M059J (cell line): ENCODE results near the gene POLQ. TPM values are rescaled to one million over a fixed set of nuclear protein-coding genes. Genes with fewer than 3 reads are reported as not detected.
"Not testable (repeated sequence)": the region's sequence is repeated elsewhere in the genome, so short reads cannot be mapped to it uniquely, and the experiment has no call there.

ENCODE experiments used
- DNase-seq: peaks from one replicate; pipeline ENCODE4 v3.0.0-alpha.2; 2012; ENCODE audit warnings: low read depth
- total RNA-seq: library from RNA; depleted of rRNA; stranded (reverse); fragments of >200 nt; shearing (Covaris generic); gene quantifications from 2 replicates; pipeline ENCODE4 v1.2.3, GENCODE V29; 2014; rRNA removed

Gene POLQ
- 11.7 and 16.9 TPM in 2 replicates for total RNA-seq

DNA sequence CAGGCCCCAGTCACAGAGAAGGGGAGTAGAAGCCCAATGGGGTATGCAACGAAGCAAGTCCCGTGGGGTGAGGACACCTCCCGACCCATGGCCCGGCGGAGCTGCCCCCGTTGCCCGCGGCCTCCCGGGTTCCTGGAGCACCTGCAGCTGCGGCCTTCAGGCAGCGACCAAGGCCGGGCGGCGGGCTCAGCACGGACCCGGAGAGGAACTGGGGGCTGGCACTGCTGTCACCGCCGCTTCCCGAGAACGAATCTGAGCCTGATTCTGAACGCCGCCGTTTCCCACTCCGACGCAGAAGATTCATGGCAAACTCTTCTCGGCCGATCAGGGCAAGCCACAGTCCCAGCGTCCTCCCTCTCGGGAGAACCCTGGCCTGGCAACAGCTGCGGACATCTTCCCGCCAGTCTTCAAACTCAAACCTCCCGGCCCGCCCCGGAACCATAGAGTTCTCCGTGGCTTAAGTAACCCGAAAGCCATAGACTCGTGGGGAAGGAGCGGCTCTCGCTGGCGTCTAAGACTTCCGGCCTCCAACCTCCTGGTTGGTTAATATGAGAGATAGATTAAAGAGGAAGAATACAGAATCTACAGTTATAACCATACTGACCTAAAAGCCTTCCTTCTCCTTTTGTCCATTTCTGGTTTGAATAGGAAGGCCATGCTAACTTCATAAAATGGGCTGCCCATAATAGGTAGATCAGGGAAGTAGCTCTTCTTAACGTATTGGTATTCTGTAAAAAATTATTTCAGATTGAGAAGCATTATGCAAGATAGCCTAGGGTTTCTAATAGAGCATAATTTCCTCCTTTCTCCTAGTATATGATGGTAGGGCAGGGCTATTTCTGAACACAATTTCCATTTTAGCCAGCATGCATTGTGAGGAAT lies at the start of gene POLQ:
POLQ (minus strand) TSS at position 415 of the 882 bp plus-strand sequence; CDS start at position 304, 111 bp downstream.
- peak; percentile 97 for DNase-seq

DNA sequence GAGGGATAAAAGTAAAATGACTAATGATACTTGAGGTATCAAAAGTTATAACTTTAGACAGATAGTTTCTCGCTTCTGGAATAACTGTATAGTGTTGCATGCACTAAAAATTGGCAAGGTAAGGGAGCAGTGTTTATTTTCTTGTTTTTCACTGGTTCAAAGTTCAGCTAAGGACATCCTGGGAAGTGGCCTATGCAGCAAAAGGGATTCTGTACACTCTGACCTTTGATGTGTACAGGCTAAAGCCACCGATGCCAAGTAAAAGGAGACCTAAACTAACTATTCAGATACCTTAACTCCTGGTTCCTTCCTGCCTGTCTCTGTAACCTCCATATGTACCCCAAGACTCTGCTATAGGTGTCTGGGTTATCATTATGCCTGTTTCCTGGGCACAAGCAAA lies 49.1 kb upstream of the POLQ start:
- no peak for DNase-seq

DNA sequence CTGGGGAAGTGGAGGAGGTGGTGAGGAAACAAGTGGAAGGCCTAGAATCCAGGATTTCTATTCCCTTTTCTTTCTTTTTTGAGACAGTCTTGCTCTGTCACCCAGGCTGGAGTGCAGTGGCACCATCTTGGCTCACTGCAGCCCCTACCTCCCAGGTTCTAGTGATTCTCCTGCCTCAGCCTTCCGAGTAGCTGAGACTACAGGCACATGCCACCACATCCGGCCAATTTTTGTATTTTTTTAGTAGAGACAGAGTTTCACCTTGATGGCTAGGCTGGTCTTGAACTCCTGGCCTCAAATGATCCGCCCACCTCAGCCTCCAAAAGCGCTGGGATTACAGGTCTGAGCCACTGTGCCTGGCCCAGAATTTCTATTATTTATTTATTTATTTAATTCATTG lies 48.0 kb upstream of the POLQ start:
- not testable (repeated sequence) for DNase-seq

DNA sequence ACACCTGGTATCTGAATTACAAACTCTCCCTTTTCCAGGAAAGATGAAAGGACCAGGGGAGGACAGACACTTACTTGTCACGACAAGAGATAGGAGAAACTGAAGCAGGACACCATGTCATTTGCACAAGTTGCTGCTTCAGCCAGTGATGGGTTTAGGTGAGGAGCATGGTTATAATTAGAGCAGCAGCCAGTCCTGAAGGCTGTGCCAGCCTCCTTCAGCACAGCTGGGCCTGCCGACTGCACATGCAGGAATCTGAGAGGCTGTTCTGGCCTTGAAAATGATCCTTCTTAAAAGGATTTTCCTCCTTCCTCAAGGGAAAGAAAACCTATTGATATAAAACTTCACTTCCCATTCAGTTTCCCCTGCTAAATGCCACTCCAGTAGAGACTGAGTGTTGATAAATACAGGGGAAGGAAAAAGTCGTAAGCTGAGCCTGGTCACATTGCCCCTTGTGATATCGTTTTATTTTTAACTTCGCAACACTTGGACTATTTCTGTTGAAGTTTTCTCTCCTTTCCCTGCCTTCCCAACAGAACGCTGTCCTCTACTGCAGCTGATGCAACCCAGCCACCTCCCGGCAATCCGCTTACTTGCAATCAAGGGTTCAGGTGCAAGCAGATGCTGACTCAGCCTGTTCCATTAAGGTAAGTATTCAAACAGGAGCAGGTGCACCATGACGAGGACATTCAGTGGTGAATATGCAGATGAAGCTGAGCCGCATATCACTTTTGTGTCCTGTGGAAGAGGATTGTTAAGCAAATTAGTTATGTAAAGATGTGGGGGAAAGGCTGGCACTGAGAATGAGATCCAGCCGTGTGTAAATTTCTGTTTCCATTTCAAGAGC lies 47.3 kb upstream of the POLQ start, which contains the start of gene FBXO40:
FBXO40 (plus strand) TSS at position 524 of the 847 bp plus-strand sequence. CDS start 27,197 bp downstream, outside the sequence.
- DNase-seq = no peak

DNA sequence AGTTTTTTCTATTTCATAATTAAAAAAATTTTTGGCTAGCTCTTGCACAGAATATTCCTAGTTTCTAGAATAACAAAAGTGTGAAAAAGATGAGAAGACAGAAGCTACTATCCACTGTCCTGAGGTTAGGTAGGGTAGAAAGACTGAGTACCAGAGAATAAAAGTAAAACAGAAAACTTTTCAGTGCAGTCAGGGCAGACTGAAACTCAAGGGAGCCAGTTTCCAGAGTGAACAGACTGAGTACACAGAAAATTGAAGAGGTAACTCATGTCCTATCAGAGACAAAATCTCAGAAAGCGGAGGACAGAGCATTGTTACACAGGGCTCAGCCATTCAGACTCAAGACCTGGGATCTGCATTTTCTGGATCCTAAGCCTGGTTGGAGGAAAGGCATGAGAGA lies 38.6 kb upstream of the POLQ start:
- no peak for DNase-seq

DNA sequence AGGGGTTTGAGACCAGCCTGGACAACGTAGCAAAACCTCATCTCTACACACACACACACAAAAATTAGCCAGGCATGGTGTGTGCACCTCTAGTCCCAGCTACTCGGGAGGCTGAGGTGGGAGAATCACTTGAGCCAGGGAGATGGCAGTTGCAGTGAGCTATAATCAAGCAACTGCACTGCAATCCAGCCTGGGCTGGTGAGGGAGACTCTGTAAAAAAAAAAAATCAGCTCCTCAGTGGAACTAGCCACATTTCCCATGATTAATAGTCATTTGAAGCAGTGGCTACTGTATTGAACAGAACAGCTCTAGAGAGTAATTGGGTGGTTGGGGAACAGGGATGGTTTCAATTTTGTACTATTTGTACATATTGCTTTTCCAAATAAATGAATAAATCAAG lies 35.9 kb upstream of the POLQ start:
- no peak for DNase-seq

DNA sequence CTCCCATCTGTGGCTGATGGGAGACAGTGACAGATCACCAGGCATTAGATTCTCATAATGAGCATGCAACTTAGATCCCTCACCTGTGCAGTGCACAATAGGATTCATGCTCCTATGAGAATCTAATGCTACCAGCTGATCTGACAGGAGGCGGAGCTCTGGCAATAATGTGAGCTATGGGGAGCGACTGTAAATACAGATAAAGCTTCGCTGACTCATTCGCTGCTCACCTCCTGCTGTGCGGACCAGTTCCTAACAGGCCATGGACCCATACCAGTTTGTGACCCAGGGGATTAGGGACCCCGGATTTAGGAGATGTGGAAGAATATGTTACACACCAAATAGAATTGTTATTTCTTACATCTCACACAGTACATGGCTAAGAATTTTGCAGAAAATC lies 28.7 kb upstream of the POLQ start:
- DNase-seq = peak; percentile 65

DNA sequence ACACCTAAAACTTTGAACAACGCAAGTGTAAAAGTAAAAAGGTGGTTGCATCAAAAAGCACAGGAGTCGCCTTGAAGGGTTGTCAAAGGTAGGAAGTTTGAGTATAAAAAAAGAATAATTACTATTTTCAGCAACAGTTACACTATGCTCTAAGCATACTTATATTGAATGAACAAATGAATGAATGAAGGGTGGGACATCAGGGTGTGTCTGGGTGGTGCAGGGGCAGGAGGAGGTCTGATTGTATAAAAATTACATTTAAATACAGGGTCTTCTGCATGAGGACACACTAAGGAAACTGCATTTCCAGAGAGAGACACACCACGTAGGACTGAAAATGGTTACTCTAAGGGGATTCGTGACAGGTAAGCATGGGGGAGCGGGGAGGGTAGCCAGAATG lies 21.9 kb upstream of the POLQ start, which contains the start of gene ARGFX:
ARGFX (plus strand) TSS at position 301 of the 400 bp plus-strand sequence. CDS start 2,765 bp downstream, outside the sequence.
- no peak for DNase-seq

DNA sequence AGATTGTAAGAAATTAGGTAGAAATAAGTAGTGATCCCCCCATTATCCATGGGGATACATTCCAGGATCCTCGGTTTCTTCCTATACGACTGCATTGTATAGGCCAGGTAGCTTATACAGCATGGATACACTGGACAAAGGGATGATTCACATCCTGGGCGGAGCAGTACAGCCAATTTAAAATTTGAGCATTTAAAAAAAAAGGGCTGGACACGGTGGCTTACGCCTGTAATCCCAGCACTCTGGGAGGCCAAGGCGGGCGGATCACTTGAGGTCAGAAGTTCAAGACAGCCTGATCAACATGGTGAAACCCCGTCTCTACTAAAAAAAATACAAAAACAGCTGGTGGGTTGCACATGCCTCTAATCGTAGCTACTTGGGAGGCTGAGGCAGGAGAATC lies 21.0 kb upstream of the POLQ start:
- DNase-seq = no peak

DNA sequence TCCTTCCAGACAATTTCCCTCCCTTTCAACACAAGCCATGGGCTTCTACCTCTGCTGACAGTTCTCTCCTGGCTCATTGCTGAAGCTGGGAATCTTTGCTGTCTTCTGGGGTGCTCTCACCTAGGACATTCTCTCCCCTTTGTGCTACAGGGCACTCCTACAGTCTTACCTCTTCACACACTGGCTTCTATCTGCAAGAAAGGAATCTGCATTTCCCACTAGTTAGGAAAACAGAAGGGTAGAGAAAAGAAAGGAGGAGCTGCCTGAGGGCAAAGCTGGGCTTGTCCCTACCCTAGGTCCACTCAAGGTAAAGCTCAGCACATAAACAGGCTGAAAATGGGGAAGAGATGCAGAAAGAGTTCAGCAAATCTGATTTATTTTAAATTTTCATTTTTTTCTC lies 16.4 kb upstream of the POLQ start:
- no peak for DNase-seq

DNA sequence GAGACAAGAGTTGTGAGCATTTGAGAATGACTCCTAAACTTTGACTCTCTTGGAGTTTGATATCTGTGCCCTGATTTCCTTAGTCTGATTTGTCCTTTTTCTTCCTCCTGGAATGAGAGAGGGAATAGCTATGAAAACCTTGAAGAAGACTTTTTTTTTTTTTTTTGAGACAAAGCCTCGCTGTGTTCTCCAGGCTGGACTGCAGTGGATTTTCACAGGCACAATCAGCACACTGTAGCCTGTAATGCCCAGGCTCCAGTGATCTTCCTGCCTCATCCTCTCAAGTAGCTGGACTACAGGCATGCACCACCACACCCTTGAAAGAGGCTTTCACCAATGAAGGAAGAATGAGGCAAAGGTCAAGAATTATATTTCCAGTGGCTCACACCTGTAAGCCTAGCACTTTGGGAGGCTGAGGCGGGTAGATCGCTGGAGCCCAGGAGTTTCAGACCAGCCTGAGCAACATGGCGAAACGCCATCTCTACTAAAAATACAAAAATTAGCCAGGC lies 11.7 kb upstream of the POLQ start:
- DNase-seq = no peak

DNA sequence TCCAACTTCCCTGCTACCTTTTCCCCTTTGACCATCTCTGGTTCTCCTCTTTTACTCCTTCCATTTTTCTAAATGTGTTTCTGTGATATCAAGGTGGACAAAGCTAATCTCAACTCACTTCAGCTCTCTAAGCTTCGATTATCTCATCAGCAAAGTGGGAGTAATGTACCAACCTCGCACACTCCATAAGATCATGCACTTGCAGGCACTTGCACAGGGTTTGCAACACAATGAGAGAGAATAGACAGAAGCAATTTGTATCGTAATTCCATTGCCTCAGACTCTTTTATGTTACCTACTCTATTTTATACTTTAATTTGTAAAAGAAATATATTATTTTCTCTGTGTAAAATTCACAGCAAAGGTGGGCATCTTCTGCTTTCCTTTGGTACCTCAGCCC lies 7.0 kb upstream of the POLQ start:
- DNase-seq = no peak

DNA sequence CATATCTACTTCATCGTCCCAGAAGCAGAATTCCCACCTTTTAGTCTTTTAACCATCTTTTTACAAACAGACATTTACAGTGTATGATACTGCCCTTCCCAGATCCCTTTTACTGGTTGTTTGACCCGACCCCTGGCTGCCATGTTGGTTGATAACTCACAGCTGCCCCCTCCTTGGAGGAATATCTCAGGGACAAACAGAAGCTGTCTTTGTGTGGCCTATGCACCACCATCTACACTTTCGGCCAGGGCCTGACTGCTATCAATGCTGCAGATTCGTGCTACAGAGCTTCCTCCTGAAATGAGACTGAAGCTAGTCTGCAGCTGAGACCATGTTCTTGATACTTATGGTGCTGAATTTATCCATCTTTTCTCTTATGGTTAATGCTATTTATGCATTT lies 6.6 kb upstream of the POLQ start:
- peak; percentile 10 for DNase-seq

DNA sequence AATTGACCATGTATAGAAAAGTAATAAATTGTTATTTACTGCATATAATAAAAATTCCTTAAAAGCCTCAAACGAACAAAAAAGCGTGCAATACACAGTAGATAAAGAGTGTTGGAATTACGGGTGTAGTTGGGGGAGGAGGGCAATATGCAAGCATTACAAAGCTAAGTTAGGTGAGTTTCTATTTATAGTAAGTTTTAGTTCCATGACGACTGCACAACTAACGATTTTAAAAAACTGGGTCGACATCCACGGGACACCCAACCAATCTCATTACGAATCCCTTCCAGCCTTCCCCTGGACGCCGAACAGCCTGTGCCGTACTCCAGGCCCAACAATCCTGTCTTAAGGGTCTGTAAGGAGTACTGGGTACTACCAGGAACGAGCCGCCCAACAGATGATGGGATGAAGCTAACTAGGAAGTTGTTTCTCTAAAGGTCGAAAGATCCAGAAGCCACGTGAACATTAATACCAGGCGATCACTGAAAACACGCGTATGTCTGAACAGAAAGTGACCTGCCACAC lies 677 bp downstream of the POLQ start:
- DNase-seq = peak; percentile 43

DNA sequence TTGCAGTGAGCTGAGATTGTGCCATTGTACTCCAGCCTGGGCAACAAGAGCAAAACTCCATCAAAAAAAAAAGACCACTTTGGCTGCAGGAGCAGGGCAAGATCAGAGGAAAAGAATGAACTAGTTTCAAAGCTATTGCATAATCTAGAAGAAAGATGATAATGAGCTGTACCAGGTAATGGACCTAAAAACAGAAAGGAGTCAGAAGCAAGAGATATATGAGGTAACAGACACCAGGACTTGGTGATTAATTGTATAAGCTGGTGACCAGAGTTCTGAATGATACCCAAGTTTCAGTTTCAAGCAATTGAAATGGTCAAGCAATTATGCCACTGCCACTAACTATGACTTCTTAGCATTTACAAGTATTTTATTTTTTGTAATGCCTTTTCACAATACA lies 2.9 kb downstream of the POLQ start:
- DNase-seq = no peak

DNA sequence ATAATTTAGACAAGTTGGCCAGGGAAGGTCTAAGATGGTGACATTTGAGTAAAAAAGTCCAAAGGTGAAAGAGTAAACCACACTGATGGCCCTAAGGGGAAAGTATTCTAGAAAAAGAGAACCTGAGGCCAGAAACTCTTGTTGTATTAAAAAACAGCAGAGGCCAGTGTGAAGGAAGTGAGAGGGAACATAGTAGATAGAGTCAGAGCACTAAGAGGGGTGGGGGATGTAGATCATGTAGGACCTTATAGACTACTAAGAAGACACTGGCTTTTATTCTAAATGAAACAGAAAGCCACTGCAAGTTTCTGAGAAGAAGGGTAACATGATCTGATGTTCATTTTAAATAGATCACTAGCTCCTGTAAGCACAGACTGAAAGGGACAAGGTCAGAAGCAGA lies 14.5 kb downstream of the POLQ start:
- DNase-seq = no peak

DNA sequence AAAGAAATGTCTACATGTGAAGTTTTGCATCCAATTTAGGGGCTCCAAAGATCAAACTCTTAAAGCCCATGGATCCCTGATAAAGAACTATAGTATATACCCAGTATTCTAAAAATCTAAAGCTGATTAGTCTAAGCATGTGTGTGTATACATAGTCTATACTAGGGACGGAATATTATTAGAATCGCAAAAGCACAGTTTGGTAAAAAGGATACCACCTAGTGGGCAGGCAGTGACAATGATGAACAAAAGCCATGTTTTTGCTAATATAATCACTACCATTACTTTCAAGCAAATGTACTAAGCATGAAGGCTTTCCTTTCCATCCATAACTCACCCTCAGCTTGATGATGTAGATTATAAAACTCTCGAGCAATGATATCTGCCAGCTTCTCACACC lies 16.5 kb downstream of the POLQ start:
- no peak for DNase-seq

DNA sequence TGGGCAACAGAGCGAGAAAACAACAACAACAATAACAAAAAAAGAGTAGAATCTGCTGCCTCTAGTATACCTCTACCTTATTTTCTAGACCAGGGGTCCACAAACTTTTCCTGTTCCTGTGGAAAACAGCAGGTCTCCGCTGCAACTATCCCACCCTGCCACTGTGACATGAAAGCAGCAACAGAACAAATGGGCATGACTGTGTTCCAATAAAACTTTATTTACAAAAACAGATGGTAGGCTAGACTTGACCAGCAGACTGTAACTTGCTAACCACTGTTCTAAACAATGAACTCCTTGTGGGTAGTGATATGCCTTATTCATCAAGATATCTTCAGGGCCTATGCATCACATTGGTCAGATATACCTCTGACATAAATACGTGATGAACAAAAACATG lies 25.3 kb downstream of the POLQ start:
- DNase-seq = no peak

DNA sequence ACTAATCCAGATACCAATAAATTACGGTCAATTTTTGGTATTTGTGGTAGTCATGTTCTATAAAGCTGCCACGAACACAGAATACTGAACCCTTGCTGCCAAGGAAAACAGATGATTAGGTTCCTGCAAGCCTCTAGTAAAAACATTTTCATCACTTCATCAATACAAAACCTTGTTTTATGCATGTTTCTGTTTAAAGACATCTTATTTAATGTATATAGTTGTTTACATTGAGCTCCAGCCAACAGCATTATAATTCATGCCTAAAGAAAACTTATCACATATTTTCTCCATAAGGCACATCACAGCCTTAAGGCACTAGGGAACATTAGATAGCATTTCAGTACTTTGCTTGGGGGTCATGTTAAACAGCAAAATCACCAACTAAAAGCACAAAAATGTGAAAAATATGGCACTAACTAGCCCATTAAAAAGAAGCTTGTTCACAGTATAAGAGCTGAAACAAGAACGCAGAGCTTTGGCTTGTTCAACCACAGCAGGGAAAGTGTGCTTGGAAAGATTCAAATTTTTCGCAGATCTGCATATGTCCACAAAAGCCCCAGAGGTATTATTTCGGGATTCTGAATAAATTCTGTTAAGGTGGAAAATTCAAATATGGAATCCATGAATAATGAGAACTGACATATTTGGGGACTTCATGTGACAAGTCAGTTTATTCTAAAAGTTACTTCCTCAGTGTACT lies 27.7 kb downstream of the POLQ start:
- DNase-seq = no peak

DNA sequence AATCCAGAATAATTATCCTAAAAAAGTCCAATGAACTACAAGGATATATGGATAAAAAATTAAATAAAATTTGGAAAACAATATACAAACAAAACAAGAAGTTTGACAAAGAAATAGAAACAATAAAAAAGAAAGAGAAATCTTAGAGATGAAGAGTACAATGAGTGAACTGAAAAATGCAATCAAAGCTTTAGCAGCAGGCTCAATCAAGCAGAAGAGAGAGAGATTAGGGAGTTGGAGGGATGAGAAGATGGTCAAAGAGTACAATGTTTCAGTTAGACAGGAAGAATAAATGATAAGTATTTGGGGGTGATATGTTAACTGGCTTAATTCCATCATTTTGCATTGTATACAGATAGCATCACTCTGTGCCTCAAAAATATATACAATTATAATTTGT lies 29.9 kb downstream of the POLQ start:
- no peak for DNase-seq

DNA sequence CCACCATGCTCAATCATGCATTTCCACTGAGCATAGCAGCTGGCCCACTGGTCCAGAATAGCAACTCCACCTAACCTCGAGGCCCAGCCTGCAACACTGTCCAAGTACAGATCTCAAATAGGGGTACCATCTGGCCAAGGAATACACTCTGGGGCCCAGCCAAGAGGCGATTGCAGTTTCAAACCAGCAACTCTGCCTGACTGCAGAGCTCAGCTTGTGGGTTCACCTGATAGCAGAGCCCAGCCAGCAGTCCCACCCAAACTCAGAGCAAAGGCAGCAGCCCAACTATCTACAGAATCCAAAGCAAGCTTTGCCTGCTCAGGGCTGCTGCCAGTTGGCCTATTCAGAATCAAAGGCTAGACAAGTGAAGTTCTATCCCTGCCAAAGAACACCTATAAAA lies 30.5 kb downstream of the POLQ start:
- DNase-seq = no peak
